H1 (cell line): Measurements from ENCODE around the gene TOP2B. TPM values are rescaled to one million over a fixed set of nuclear protein-coding genes. Genes with fewer than 3 reads are reported as not detected.

ENCODE experiments used
- CTCF ChIA-PET: fragments of 300-600 bp; sonication (Branson Sonifier 250); formaldehyde crosslinking; loops from one replicate; lab custom pipeline; 2021; ENCODE audit not compliant: partially characterized antibody; lab: Charles Lee
- POLR2A ChIA-PET: fragments of 300-600 bp; sonication (Branson Sonifier 250); formaldehyde crosslinking; loops from one replicate; lab custom pipeline; 2021; ENCODE audit warnings: inconsistent platforms; ENCODE audit not compliant: partially characterized antibody; lab: Charles Lee
- DNase-seq, 2 experiments: peaks; one replicate each; pipeline versions ENCODE4 v3.0.0 to v3.0.0-alpha.2; 2010 to 2022; ENCODE audit warnings: low spot score in 2 of 2, low read depth in 1 of 2, mixed read lengths in 1 of 2
- FAIRE-seq: peaks from 2 replicates; lab custom pipeline; 2011; peaks lifted over from hg19 to GRCh38; lab: Jason Lieb, UNC
- H2AFZ ChIP-seq: 2 replicates; pipeline ENCODE4 v1.8.1; 2012; ENCODE audit warnings: low read length, inconsistent platforms
- H2AK5ac ChIP-seq: 2 replicates; pipeline ENCODE4 v1.6.1; 2013; ENCODE audit warnings: low read depth, low read length
- H2BK120ac ChIP-seq: replicated peaks from 2 replicates; pipeline ENCODE3; 2013; ENCODE audit warnings: low read depth, low read length, inconsistent platforms
- H2BK12ac ChIP-seq: 2 replicates; pipeline ENCODE4 v1.6.1; 2013; ENCODE audit warnings: low read depth, low read length
- H2BK15ac ChIP-seq: 2 replicates; pipeline ENCODE4 v1.6.1; 2013; ENCODE audit warnings: low read length
- H2BK20ac ChIP-seq: 2 replicates; pipeline ENCODE4 v1.6.1; 2013; ENCODE audit warnings: low read length
- H2BK5ac ChIP-seq: 2 replicates; pipeline ENCODE4 v1.6.1; 2013; ENCODE audit warnings: low read depth, low read length
- H3K14ac ChIP-seq: 2 replicates; pipeline ENCODE4 v1.6.1; 2013; ENCODE audit warnings: inconsistent platforms; ENCODE audit not compliant: insufficient read length
- H3K18ac ChIP-seq: 2 replicates; pipeline ENCODE4 v1.6.1; 2013; ENCODE audit warnings: low read length; ENCODE audit errors: extremely low read depth
- H3K23ac ChIP-seq: 2 replicates; pipeline ENCODE4 v1.6.1; 2013; ENCODE audit warnings: inconsistent platforms; ENCODE audit not compliant: insufficient read length
- H3K23me2 ChIP-seq: 2 replicates; pipeline ENCODE4 v1.6.1; 2013; ENCODE audit warnings: low read depth, low read length
- H3K27ac ChIP-seq: 2 replicates; pipeline ENCODE4 v1.6.1; 2011; ENCODE audit warnings: low read depth, low read length, inconsistent platforms
- H3K27me3 ChIP-seq, 4 experiments: replicated peaks in 1 of 4; 1 replicate in 1 of 4; 2 replicates in 3 of 4; pipeline versions ENCODE4 v1.6.1 to v1.8.1; 2011 to 2013; ENCODE audit warnings: low read length in 3 of 4, mild to moderate bottlenecking in 3 of 4, inconsistent platforms in 2 of 4, mixed read lengths in 2 of 4, moderate library complexity in 1 of 4; ENCODE audit not compliant: control insufficient read depth in 3 of 4, insufficient read depth in 3 of 4; ENCODE audit errors: extremely low read depth in 1 of 4
- H3K36me3 ChIP-seq, 4 experiments: 2 replicates each; pipeline versions ENCODE4 v1.6.1 to v1.8.1; 2011 to 2013; ENCODE audit warnings: mild to moderate bottlenecking in 4 of 4, low read length in 3 of 4, moderate library complexity in 2 of 4, control low read depth in 1 of 4, inconsistent platforms in 1 of 4; ENCODE audit not compliant: insufficient read depth in 4 of 4, control insufficient read depth in 2 of 4
- H3K4ac ChIP-seq: replicated peaks from 2 replicates; pipeline ENCODE3; 2013; ENCODE audit warnings: low read length, low read depth, mixed read lengths, inconsistent platforms; ENCODE audit not compliant: insufficient read length
- H3K4me1 ChIP-seq, 4 experiments: replicated peaks in 1 of 4; 1 replicate in 1 of 4; 2 replicates in 3 of 4; pipeline versions ENCODE4 v1.6.1 to v1.8.1; 2011 to 2013; ENCODE audit warnings: low read length in 3 of 4, inconsistent platforms in 2 of 4, mixed read lengths in 1 of 4; ENCODE audit not compliant: insufficient read depth in 4 of 4, control insufficient read depth in 3 of 4
- H3K4me2 ChIP-seq, 2 experiments: 2 replicates each; pipeline versions ENCODE4 v1.6.1 to v1.8.1; 2011 to 2013; ENCODE audit warnings: low read depth in 2 of 2, low read length in 2 of 2, control low read depth in 1 of 2, inconsistent platforms in 1 of 2, mild to moderate bottlenecking in 1 of 2; ENCODE audit not compliant: insufficient read depth in 1 of 2
- H3K4me3 ChIP-seq, 4 experiments: fragments of 200-600, 300-600 bp in 1 of 4; sonication (generic), shearing (Covaris generic), sonication (Bioruptor Twin) in 1 of 4; 2 replicates each; pipeline versions ENCODE4 v1.5.1 to v1.8.1; 2011 to 2016; ENCODE audit warnings: low read length in 4 of 4, low read depth in 3 of 4, control low read depth in 2 of 4, inconsistent platforms in 2 of 4, mild to moderate bottlenecking in 2 of 4, mixed read lengths in 1 of 4, moderate library complexity in 1 of 4; ENCODE audit not compliant: insufficient read depth in 2 of 4; ENCODE audit errors: extremely low read depth in 1 of 4
- H3K56ac ChIP-seq: replicated peaks from 2 replicates; pipeline ENCODE3; 2013; ENCODE audit warnings: low read depth, mild to moderate bottlenecking, mixed read lengths, low read length, inconsistent platforms; ENCODE audit not compliant: insufficient read length
- H3K79me1 ChIP-seq: 2 replicates; pipeline ENCODE4 v1.6.1; 2013; ENCODE audit warnings: low read depth, low read length, control low read depth
- H3K79me2 ChIP-seq, 2 experiments: 2 replicates each; pipeline versions ENCODE4 v1.6.1 to v1.8.1; 2012 to 2013; ENCODE audit warnings: low read length in 2 of 2, mild to moderate bottlenecking in 2 of 2, inconsistent platforms in 1 of 2; ENCODE audit not compliant: insufficient read depth in 2 of 2, control insufficient read depth in 1 of 2
- H3K9ac ChIP-seq, 4 experiments: replicated peaks in 1 of 4; 1 replicate in 1 of 4; 2 replicates in 3 of 4; pipeline versions ENCODE4 v1.6.1 to v1.8.1; 2011 to 2013; ENCODE audit warnings: low read depth in 3 of 4, low read length in 3 of 4, control low read depth in 2 of 4, mild to moderate bottlenecking in 2 of 4, moderate library complexity in 2 of 4, inconsistent platforms in 1 of 4; ENCODE audit errors: extremely low read depth in 1 of 4
- H3K9me3 ChIP-seq, 2 experiments: 2 replicates each; pipeline versions ENCODE4 v1.6.1 to v1.8.1; 2012 to 2013; ENCODE audit warnings: mild to moderate bottlenecking in 2 of 2, moderate library complexity in 2 of 2, control low read depth in 1 of 2, inconsistent platforms in 1 of 2, low read depth in 1 of 2, low read length in 1 of 2, mixed read lengths in 1 of 2; ENCODE audit not compliant: insufficient read depth in 2 of 2
- H4K20me1 ChIP-seq, 2 experiments: replicated peaks in 1 of 2; 2 replicates each; pipeline versions ENCODE3 to v1.8.1; 2011 to 2013; ENCODE audit warnings: inconsistent platforms in 2 of 2, low read length in 2 of 2, mild to moderate bottlenecking in 1 of 2; ENCODE audit not compliant: insufficient read depth in 2 of 2, control insufficient read depth in 1 of 2
- H4K5ac ChIP-seq: 2 replicates; pipeline ENCODE4 v1.6.1; 2013; ENCODE audit warnings: low read length, low read depth, mixed read lengths, inconsistent platforms; ENCODE audit not compliant: insufficient read length
- H4K8ac ChIP-seq: 2 replicates; pipeline ENCODE4 v1.8.0; 2013; ENCODE audit warnings: mild to moderate bottlenecking, moderate library complexity, low read length, inconsistent platforms; ENCODE audit not compliant: insufficient read depth; ENCODE audit errors: extremely low read depth
- H4K91ac ChIP-seq: replicated peaks from 2 replicates; pipeline ENCODE3; 2013; ENCODE audit warnings: low read length, mixed read lengths, inconsistent platforms; ENCODE audit not compliant: insufficient read length
- ATF2 ChIP-seq: IDR thresholded peaks from 2 replicates; pipeline ENCODE4 v1.6.1; 2012; ENCODE audit warnings: low read length, inconsistent platforms
- CTCF ChIP-seq, 3 experiments: IDR thresholded peaks; 1 replicate in 2 of 3; 2 replicates in 1 of 3; pipeline versions ENCODE4 v1.5.1 to v1.6.1; 2011; ENCODE audit warnings: low read length in 3 of 3, mild to moderate bottlenecking in 3 of 3, inconsistent platforms in 2 of 3, low read depth in 1 of 3, moderate library complexity in 1 of 3; ENCODE audit not compliant: insufficient read depth in 1 of 3; ENCODE audit errors: control extremely low read depth in 1 of 3
- RAD21 ChIP-seq, 2 experiments: IDR thresholded peaks in 1 of 2; conservative IDR thresholded peaks in 1 of 2; 2 replicates each; pipeline ENCODE4 v1.6.1; 2011; ENCODE audit warnings: low read depth in 2 of 2, low read length in 2 of 2, improper control_type of control experiment in 1 of 2, inconsistent platforms in 1 of 2, mild to moderate bottlenecking in 1 of 2, moderate library complexity in 1 of 2
- SAP30 ChIP-seq: fragments of 300-600 bp; sonication (generic); IDR thresholded peaks from 2 replicates; pipeline ENCODE4 v1.7.1; 2012; ENCODE audit warnings: low read length, moderate library complexity, mild to moderate bottlenecking, inconsistent platforms; ENCODE audit not compliant: insufficient read depth, insufficient replicate concordance
- USF2 ChIP-seq: IDR thresholded peaks from 2 replicates; pipeline ENCODE4 v1.6.1; 2011; ENCODE audit warnings: low read length, improper control_type of control experiment
- ZNF274 ChIP-seq: IDR thresholded peaks from 2 replicates; pipeline ENCODE4 v1.7.0; 2012; ENCODE audit warnings: low read length, borderline replicate concordance; ENCODE audit errors: extremely low read depth
- WGBS, 2 experiments: shearing (Covaris generic) in 1 of 2; methylation state at CpG; one replicate each; pipeline versions ENCODE4 v1.1.6 to v1.1.7; 2013 to 2015; ENCODE audit warnings: low lambda C conversion rate in 2 of 2, mixed read lengths in 2 of 2, inconsistent platforms in 1 of 2, low coverage in 1 of 2, missing lambda C conversion rate in 1 of 2; ENCODE audit not compliant: insufficient replicate concordance in 2 of 2, insufficient coverage in 1 of 2, insufficient read length in 1 of 2; ENCODE audit errors: extremely low coverage in 1 of 2, missing lambda C conversion rate in 1 of 2; 5-methylcytosine and 5-hydroxymethylcytosine counted together
- polyA plus RNA-seq, 7 experiments: library from polyadenylated mRNA; depleted of rRNA in 3 of 7; stranded (reverse) in 5 of 7; unstranded in 2 of 7; fragments of >200 nt in 5 of 7; fragments of 200-250 nt in 2 of 7; gene quantifications; 1 replicate in 5 of 7; 2 replicates in 1 of 7; 4 replicates in 1 of 7; pipeline versions ENCODE4 v1.2.1 to v1.2.3, GENCODE V29; 2011 to 2013; ENCODE audit warnings: missing spikeins in 2 of 7, mixed read lengths in 2 of 7
- total RNA-seq: library from RNA; stranded (reverse); fragmentation: NEBNext Ultra II Directional; extraction: Animal tissue kit (Norgen Biotek cat#: 25700); gene quantifications from 2 replicates; pipeline ENCODE4 v1.2.1, GENCODE V29; 2021

TOP2B gene
- total and polyA plus RNA-seq, 2 of the 8 experiments (the other 6 are each of a cell fraction or from before 2014, with no cell fraction given), result 34.9 to 206 TPM

- H3K79me2 ChIP-seq, result no peaks in the 10 kb centered on the region
- no peak overlapping the region for H3K18ac ChIP-seq
- DNase-seq (no peak), FAIRE-seq (no peak)
- no peak overlapping the region for H3K4ac ChIP-seq
- 94% methylated on average over 5 of the region's 5 CpGs; no CpG with 5 or more reads in 1 of the 2 experiments for WGBS, 2 experiments
- CTCF ChIA-PET, result interaction anchor here (0.6 to 3.8 kb wide), 21 partner anchors 8 to 886 kb away, joined by 3 to 13 read pairs (median 3); no protein-coding TSS in a partner anchor
- no peak overlapping the region; the same call in 1 of the 2 replicates for H4K8ac ChIP-seq
- H3K56ac ChIP-seq, result no peak overlapping the region
- no peaks in the 10 kb centered on the region for H4K20me1 ChIP-seq
- H3K4me3 ChIP-seq, result no peak overlapping the region
- H3K4me2 ChIP-seq, result no peak overlapping the region
- H3K27me3 ChIP-seq, result no peaks in the 10 kb centered on the region
- no peaks in the 10 kb centered on the region for H3K4me1 ChIP-seq
- H2AFZ ChIP-seq, result no peak overlapping the region
- H3K27ac ChIP-seq, result no peak overlapping the region
- no peak overlapping the region for H3K14ac ChIP-seq
- H3K9me3 ChIP-seq, result no peaks in the 10 kb centered on the region
- no peaks in the 10 kb centered on the region for H3K79me1 ChIP-seq
- POLR2A ChIA-PET, result no interaction called here
- H2AK5ac ChIP-seq, result no peak overlapping the region
- H3K23me2 ChIP-seq, result no peaks in the 10 kb centered on the region
- no peak overlapping the region for H2BK12ac ChIP-seq
- no peak overlapping the region for H3K9ac ChIP-seq
- no peak overlapping the region for H4K91ac ChIP-seq
- no peaks in the 10 kb centered on the region for H3K36me3 ChIP-seq
- no peak overlapping the region for H4K5ac ChIP-seq
- H2BK5ac ChIP-seq, result no peak overlapping the region
- no peak overlapping the region for H2BK120ac ChIP-seq
- H2BK15ac ChIP-seq, result no peak overlapping the region
- no peak overlapping the region for H3K23ac ChIP-seq
- no peak overlapping the region for H2BK20ac ChIP-seq
- TF ChIP-seq ATF2, result no peak
- peak; percentile 10 to 32 (median 22); a peak in 2 of 4 replicates for TF ChIP-seq CTCF (IDR thresholded peaks at IDR 0.05; ENCODE audit: control extremely low read depth in 1 of 3, insufficient read depth in 1 of 3, low read depth in 1 of 3, low read length in 3 of 3)
- no peak for TF ChIP-seq USF2
- no peak for TF ChIP-seq SAP30
- TF ChIP-seq RAD21 (IDR thresholded peaks at IDR 0.05 in 1 of 2, conservative IDR thresholded peaks at IDR 0.05 in 1 of 2; ENCODE audit: low read depth in 2 of 2, low read length in 2 of 2), result peak; percentile 8 to 37; a peak in 2 of 4 replicates
- TF ChIP-seq ZNF274, result no peak
Measured at GRCh38 chr3:25566358-25566920, 98.3 kb downstream of the TOP2B start.
